Stomach smooth muscle (tissue), 2 donors: ENCODE data around the gene ACTL6B.

ENCODE experiments used
- H3K27ac ChIP-seq: one replicate; pipeline ENCODE4 v1.7.0; 2013; ENCODE audit warnings: mild to moderate bottlenecking, low read length, inconsistent platforms
- H3K27me3 ChIP-seq, 2 donors: one replicate each; pipeline ENCODE4 v1.7.0; 2013; ENCODE audit warnings: low read length in 2 of 2; ENCODE audit not compliant: insufficient read depth in 2 of 2, control insufficient read depth in 1 of 2
- H3K36me3 ChIP-seq, 2 donors: one replicate each; pipeline ENCODE4 v1.7.0; 2013; ENCODE audit warnings: low read length in 2 of 2; ENCODE audit not compliant: control insufficient read depth in 2 of 2, insufficient read depth in 2 of 2
- H3K4me1 ChIP-seq: one replicate; pipeline ENCODE4 v1.7.0; 2013; ENCODE audit warnings: low read length; ENCODE audit not compliant: control insufficient read depth, insufficient read depth
- H3K4me3 ChIP-seq, 2 donors: one replicate each; pipeline ENCODE4 v1.7.0; 2013; ENCODE audit warnings: low read length in 2 of 2
- H3K9ac ChIP-seq, 2 donors: one replicate each; pipeline ENCODE4 v1.7.0; 2013; ENCODE audit warnings: low read length in 2 of 2, mild to moderate bottlenecking in 1 of 2
- H3K9me3 ChIP-seq, 2 donors: one replicate each; pipeline ENCODE4 v1.7.0; 2013; ENCODE audit warnings: low read length in 2 of 2; ENCODE audit not compliant: control insufficient read depth in 2 of 2
- donor health status: healthy.
- donor health status: Pancreatic carcinoma.

Gene ACTL6B

DNA sequence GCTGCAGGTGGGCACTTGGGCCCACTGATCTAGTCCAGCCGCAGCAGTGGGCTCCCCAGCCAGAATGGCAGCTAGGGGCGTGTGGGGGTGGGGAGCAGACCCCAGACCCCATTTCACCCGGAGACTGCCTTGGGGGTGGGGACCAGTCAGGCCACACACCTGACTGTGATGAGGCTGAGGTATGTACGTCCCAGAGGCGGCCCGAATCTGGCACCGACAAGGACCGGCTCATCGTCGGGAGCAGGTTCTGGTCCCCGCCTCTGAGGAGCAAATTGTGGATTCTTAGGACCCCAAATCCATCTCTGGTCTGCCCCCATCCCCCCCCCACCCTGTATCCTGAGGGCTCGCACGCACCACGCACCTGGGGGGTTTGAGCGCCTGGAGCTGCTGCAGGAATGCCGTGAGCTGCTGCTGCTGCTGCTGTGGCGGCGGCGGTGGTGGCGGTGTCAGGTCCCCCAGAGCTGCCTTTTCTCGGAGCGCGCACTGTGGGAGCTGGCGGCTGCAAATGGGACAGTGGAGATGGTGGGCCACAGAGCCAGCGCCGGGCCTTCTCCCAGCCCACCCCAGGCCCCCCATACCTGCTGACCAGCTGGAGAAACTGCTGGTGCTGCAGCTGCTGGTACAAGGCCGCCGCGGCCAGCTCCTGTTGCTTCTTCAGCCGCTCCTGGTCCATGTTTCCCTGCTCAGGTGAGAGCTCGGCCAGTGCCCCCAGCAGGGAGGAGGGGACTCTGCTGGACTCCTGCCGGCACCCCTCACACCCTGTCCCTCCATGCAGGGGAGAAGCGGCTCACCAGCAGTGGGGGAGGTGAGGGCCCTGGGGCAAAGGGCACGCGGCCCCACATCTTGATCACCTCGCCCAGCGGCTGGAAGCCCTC, 27.6 kb upstream of the ACTL6B start:
- H3K9me3 ChIP-seq: no peaks in the 10 kb centered on the region
- H3K36me3 ChIP-seq: peaks cover 38 to 46% of the 10 kb centered on the region in 2 donors
- no peak overlapping the region for H3K9ac ChIP-seq
- H3K4me1 ChIP-seq: peaks cover 14% of the 10 kb centered on the region
- H3K4me3 ChIP-seq: no peak overlapping the region
- H3K27me3 ChIP-seq: no peaks in the 10 kb centered on the region
- no peak overlapping the region for H3K27ac ChIP-seq

DNA sequence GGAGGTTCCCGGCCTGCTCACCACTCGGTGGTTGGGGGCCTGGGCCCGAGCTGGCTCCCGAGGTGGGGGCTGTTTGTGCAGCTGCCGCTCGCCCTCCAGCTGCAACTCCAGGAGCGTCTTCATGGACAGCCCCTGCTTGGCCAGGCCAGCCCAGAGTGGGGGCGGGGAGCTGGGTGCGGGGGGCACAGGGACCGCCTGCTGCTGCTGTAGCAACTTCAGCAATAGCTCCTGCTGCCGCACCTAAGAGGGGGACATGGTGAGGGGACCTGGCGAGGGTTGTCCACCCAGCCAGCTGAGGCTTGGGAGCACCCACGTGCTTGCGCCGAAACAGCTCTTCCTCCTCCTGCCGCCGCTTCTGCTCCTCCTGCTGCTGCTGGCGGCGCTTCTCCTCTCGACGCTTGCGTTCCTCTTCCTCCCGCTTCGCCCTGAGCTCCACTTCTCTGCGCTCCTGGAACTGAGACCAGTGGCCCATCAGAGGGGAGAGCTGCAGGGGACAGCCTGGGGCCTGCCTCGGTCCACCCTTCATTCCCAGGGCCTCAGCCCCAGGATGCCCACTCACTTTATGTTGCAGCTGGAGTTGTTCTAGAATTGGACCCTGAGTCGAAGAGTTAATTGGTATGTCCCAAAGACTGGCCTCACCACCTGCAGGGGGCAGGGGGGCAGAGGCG, 26.9 kb upstream of the ACTL6B start:
- H3K36me3 ChIP-seq: peaks cover 41 to 43% of the 10 kb centered on the region in 2 donors
- no peak overlapping the region for H3K4me3 ChIP-seq
- H3K4me1 ChIP-seq: peaks cover 9% of the 10 kb centered on the region
- H3K9me3 ChIP-seq: no peaks in the 10 kb centered on the region
- no peak overlapping the region for H3K27ac ChIP-seq
- no peaks in the 10 kb centered on the region for H3K27me3 ChIP-seq
- H3K9ac ChIP-seq: no peak overlapping the region

DNA sequence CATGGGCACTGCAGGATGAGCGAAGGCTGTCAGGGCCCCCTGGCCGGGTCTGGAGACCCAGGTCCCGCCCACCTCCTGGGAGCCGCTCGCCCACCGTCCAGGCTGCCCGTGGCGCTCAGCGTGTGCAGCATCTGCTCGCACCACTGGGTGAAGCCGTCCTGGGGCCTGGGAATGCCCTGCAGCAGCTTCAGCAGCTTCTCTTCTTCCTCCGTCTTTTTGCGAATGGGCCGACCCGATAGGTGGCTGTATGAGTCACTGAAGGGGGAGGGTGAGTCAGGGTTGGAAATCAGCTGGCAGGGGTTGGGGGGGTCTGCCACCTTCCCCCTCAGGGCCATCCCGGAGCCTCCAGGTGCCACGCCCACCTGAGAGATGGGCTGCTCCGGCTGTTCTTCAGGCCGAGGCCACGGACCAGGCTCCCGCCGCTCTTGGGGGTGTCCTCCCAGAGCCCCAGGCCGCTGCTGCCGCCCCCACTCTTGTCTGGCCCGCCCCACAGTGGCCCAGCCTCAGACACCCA, 26.0 kb upstream of the ACTL6B start:
- no peaks in the 10 kb centered on the region for H3K9me3 ChIP-seq
- no peaks in the 10 kb centered on the region for H3K27me3 ChIP-seq
- H3K4me3 ChIP-seq: no peak overlapping the region
- no peak overlapping the region for H3K27ac ChIP-seq
- peaks cover 44 to 47% of the 10 kb centered on the region in 2 donors for H3K36me3 ChIP-seq
- H3K9ac ChIP-seq: no peak overlapping the region
- H3K4me1 ChIP-seq: peaks cover 9% of the 10 kb centered on the region

DNA sequence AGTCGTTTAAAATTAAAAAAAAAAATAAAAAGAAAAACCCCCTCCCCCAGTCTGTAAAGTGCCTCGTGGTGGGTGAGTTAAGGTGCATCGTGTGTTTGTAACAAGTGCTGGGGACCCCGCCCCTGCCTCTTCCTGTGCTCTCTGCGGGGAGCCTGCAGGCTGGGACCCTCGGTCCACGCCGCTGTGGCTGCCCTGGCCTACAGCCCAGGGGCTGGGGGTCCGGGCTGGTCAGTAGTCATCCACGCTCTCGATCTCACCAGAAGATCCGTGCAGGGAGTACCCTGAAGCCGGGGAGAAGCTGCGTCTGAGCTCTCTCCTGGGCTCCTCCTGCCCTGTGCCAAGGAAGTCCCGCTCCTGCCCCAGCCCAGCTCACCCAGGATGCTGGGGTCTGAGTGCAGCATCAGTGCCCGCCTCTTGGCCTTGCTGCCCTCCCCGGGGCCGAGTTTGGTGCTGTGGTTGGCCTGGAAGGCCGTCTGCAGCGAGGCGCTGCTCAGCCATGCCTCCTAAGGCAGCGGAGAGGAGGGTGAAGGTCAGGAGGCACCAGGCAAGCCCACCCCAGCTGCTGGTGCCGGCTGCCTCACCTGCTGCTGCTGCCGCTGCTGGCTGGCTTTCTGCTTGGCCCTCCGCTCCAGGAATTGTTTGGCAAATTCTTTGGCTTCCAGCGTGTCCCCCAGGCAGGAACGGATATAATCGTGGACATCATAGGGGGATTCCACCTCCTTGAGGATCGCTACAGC, 25.4 kb upstream of the ACTL6B start:
- H3K36me3 ChIP-seq: peaks cover 44 to 46% of the 10 kb centered on the region in 2 donors
- H3K9me3 ChIP-seq: no peaks in the 10 kb centered on the region
- no peak overlapping the region for H3K27ac ChIP-seq
- H3K9ac ChIP-seq: no peak overlapping the region
- no peaks in the 10 kb centered on the region for H3K27me3 ChIP-seq
- H3K4me3 ChIP-seq: no peak overlapping the region
- peaks cover 14% of the 10 kb centered on the region for H3K4me1 ChIP-seq

- H3K36me3 ChIP-seq: peaks cover 41% of the 10 kb centered on the region in 2 donors
- H3K9ac ChIP-seq: no peak overlapping the region
- no peak overlapping the region for H3K4me3 ChIP-seq
- H3K4me1 ChIP-seq: peaks cover 18% of the 10 kb centered on the region
- no peaks in the 10 kb centered on the region for H3K27me3 ChIP-seq
- H3K9me3 ChIP-seq: no peaks in the 10 kb centered on the region
- H3K27ac ChIP-seq: no peak overlapping the region
These were observed 24.5 kb upstream of the ACTL6B start for GRCh38 chr7:100680576-100681271.

DNA sequence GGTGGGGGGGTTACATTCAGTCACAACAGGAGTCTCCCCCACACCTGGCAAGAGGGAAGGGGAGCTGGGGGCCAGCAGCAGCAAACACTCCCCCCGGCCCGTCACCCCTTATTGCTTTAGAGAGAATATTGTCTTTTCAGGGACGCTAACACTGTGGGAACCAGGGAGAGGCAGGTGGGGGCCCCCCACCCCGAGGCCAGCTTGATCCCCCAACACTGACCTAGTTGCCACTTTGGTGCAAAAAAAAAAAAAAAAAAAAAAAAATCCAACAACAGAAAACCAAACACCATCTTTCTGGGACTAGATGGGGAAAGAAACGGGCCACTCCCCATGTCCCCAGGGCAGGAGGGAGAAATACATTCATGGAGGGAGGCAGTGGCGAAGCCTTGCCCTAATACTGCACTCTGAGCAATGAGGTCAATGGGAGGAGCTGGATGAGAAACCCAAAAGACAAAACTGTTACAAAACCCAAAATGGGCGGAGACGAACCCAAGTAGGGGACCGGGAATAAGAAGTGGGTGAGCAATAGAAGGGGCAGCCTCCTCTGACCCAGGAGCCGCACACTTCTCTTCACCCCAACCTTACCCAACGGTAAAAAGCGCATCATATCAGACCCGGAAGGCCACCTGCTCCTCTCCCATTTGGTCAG, 23.8 kb upstream of the ACTL6B start:
- H3K9ac ChIP-seq: no peak overlapping the region
- H3K36me3 ChIP-seq: peaks cover 34 to 35% of the 10 kb centered on the region in 2 donors
- H3K4me1 ChIP-seq: peaks cover 18% of the 10 kb centered on the region
- no peak overlapping the region for H3K27ac ChIP-seq
- H3K27me3 ChIP-seq: no peaks in the 10 kb centered on the region
- H3K4me3 ChIP-seq: no peak overlapping the region
- no peaks in the 10 kb centered on the region for H3K9me3 ChIP-seq

DNA sequence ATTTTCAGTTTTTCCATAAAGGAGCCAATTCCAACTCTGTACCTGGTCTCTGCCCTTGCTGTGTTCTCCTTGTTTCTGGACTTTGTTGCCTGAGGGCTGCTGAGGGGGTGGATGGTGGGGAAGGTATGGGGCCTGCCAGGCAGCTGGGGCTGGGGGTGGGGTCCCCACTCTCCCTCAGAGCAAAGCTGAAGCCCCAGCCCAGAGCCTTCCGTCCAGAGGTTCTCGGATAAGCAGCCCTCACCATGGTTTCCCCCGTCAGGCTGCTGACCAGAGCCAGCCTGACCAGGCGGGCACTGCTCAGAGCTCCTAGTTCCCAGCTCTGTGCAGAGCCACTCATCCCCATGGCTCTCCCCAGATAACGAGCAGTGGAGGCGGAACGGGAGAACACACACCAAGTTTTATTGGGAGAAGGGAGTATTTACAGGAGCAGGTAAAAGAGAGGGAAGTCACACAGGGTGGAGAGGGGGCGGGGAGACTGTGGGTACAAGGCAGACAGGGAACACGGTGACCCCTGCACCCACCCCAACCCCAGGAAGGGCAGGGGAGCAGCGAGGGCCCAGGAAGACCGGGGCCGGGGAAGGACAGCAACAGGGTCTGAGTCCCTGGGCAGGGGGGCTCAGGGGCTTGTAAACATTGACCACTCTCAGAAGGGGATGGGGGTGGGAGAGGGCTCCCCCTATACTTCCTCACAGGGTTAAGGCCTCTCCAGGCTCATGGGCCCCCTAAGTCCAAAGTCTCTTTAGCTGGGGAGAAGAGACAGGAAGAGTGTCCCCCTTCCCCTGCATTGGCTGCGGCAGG, 23.1 kb upstream of the ACTL6B start:
- Histone ChIP-seq H3K27ac (no peak overlapping the region), H3K4me3 (no peak overlapping the region), H3K9ac (no peak overlapping the region), H3K36me3 (peaks cover 28 to 30% of the 10 kb centered on the region in 2 donors), H3K27me3 (no peaks in the 10 kb centered on the region), H3K4me1 (peaks cover 18% of the 10 kb centered on the region), H3K9me3 (no peaks in the 10 kb centered on the region)

DNA sequence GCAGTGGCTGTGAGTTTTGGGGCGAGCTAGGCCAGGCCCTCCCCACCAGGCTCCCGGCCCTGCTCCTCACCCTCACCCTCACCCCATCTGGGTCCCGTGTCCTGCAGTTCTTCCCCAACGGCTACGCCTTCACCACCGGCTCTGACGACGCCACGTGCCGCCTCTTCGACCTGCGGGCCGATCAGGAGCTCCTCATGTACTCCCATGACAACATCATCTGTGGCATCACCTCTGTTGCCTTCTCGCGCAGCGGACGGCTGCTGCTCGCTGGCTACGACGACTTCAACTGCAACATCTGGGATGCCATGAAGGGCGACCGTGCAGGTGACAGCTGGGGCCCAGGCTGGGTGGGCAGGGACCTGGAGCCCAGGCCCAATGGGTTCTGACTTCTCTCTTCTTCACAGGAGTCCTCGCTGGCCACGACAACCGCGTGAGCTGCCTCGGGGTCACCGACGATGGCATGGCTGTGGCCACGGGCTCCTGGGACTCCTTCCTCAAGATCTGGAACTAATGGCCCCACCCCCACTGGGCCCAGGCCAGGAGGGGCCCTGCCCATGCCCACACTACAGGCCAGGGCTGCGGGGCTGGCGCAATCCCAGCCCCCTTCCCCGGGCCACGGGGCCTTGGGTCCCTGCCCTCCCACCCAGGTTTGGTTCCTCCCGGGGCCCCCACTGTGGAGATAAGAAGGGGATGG, 22.2 kb upstream of the ACTL6B start:
- Histone ChIP-seq H3K9ac (no peak overlapping the region), H3K27ac (no peak overlapping the region), H3K9me3 (no peaks in the 10 kb centered on the region), H3K4me1 (peaks cover 18% of the 10 kb centered on the region), H3K27me3 (no peaks in the 10 kb centered on the region), H3K4me3 (no peak overlapping the region), H3K36me3 (peaks cover 22 to 26% of the 10 kb centered on the region in 2 donors)
